ENCODE results near the gene CDH20. TPM values are rescaled to one million over a fixed set of nuclear protein-coding genes. Genes with fewer than 3 reads are reported as not detected.
"Not testable (repeated sequence)": the region's sequence is repeated elsewhere in the genome, so short reads cannot be mapped to it uniquely, and the experiment has no call there.

The CDH20 gene
- total RNA-seq, 1 experiment from 2014 or later, result not detected

DNA sequence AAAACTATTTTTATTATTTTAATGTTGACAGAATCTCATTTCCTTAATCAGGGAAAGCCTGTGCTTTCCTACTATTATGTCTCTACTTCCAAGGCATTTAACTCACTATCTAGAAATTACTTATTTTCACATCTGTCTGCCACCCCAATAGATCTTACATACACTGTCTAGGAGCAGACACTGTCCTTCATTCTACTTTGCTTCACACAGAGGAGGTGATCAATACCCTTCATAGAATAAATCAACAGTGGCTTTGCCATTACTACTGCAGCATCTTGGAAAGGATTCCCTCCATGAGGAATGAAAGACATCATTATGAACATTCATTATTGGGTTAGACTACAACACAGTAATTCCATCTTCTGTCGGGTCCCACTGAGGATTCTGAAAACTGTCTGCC, 31.7 kb downstream of the CDH20 start:
- no peak for DNase-seq (ENCODE audit: low read depth, low spot score)
- H3K4me3 ChIP-seq (ENCODE audit: low read depth in 2 of 2, low read length in 2 of 2), result no peak overlapping the region

DNA sequence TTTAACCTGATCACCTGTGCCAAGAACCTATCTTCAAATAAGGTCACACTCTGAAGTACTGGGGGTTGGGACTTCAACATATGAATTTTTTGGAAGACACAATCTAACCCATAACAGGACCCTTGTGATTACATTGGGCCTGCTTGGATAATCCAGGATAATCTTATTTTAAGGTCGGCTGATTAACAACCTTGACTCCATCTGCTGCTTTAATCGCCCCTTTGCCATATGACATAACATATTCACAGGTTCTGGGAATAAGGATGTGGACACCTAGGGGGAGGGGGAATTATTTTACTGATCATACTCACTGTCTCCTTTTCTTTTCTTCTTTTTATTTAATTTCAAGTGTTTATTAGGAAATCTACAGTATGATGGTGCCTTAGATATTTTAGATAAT, 34.8 kb downstream of the CDH20 start:
- Histone ChIP-seq H3K4me3 (ENCODE audit: low read depth in 2 of 2, low read length in 2 of 2) (no peak overlapping the region), H3K36me3 (ENCODE audit: control insufficient read depth, insufficient read depth, low read length) (no peaks in the 10 kb centered on the region), H3K27me3 (ENCODE audit: control insufficient read depth, insufficient read depth, low read length) (no peaks in the 10 kb centered on the region), H3K9me3 (ENCODE audit: control insufficient read depth, insufficient read depth, low read depth, low read length) (no peaks in the 10 kb centered on the region), H3K27ac (ENCODE audit: low read length) (no peak overlapping the region), H3K4me1 (ENCODE audit: control insufficient read depth, insufficient read depth, low read length) (no peaks in the 10 kb centered on the region)
- ATAC-seq, result no peak
- no peak for DNase-seq (ENCODE audit: low read depth, low spot score)
- in situ Hi-C loops (cut with HindIII; ENCODE audit: low pct_unique_long_range_greater_than_20kb, low sequenced_read_pairs) (no loop called here), intact Hi-C loops (cut with micrococcal nuclease; ENCODE audit: unreplicated experiment) (no loop called here)
- ChIA-PET POLR2A (no interaction called here), CTCF (no interaction called here)
- BruUV-seq (replicated peaks), result no TSS peak
- no peak for TF ChIP-seq TCF7L2 (IDR thresholded peaks at IDR 0.05; ENCODE audit: low read depth, low read length)
- no peak for TF ChIP-seq SIN3A (IDR thresholded peaks at IDR 0.05; ENCODE audit: borderline replicate concordance, insufficient read depth, low read depth, low read length)
- TF ChIP-seq POLR2AphosphoS5 (IDR thresholded peaks at IDR 0.05; ENCODE audit: low read depth, low read length), result no peak
- TF ChIP-seq, protein P1, sequence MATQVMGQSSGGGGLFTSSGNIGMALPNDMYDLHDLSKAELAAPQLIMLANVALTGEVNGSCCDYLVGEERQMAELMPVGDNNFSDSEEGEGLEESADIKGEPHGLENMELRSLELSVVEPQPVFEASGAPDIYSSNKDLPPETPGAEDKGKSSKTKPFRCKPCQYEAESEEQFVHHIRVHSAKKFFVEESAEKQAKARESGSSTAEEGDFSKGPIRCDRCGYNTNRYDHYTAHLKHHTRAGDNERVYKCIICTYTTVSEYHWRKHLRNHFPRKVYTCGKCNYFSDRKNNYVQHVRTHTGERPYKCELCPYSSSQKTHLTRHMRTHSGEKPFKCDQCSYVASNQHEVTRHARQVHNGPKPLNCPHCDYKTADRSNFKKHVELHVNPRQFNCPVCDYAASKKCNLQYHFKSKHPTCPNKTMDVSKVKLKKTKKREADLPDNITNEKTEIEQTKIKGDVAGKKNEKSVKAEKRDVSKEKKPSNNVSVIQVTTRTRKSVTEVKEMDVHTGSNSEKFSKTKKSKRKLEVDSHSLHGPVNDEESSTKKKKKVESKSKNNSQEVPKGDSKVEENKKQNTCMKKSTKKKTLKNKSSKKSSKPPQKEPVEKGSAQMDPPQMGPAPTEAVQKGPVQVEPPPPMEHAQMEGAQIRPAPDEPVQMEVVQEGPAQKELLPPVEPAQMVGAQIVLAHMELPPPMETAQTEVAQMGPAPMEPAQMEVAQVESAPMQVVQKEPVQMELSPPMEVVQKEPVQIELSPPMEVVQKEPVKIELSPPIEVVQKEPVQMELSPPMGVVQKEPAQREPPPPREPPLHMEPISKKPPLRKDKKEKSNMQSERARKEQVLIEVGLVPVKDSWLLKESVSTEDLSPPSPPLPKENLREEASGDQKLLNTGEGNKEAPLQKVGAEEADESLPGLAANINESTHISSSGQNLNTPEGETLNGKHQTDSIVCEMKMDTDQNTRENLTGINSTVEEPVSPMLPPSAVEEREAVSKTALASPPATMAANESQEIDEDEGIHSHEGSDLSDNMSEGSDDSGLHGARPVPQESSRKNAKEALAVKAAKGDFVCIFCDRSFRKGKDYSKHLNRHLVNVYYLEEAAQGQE (IDR thresholded peaks at IDR 0.05; ENCODE audit: insufficient read depth in 1 of 2, low read depth in 2 of 2, low read length in 1 of 2), result no peak
- TF ChIP-seq, protein P2, sequence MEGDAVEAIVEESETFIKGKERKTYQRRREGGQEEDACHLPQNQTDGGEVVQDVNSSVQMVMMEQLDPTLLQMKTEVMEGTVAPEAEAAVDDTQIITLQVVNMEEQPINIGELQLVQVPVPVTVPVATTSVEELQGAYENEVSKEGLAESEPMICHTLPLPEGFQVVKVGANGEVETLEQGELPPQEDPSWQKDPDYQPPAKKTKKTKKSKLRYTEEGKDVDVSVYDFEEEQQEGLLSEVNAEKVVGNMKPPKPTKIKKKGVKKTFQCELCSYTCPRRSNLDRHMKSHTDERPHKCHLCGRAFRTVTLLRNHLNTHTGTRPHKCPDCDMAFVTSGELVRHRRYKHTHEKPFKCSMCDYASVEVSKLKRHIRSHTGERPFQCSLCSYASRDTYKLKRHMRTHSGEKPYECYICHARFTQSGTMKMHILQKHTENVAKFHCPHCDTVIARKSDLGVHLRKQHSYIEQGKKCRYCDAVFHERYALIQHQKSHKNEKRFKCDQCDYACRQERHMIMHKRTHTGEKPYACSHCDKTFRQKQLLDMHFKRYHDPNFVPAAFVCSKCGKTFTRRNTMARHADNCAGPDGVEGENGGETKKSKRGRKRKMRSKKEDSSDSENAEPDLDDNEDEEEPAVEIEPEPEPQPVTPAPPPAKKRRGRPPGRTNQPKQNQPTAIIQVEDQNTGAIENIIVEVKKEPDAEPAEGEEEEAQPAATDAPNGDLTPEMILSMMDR (IDR thresholded peaks at IDR 0.05), result no peak

More for the DNA sequence above, 31.7 kb downstream of the CDH20 start:
- BruUV-seq (replicated peaks), result no TSS peak
- intact Hi-C loops (cut with micrococcal nuclease; ENCODE audit: unreplicated experiment) (no loop called here), in situ Hi-C loops (cut with HindIII; ENCODE audit: low pct_unique_long_range_greater_than_20kb, low sequenced_read_pairs) (no loop called here)
- ChIA-PET CTCF (no interaction called here), POLR2A (no interaction called here)
- ATAC-seq, result no peak
- Histone ChIP-seq H3K27ac (ENCODE audit: low read length) (no peak overlapping the region), H3K4me1 (ENCODE audit: control insufficient read depth, insufficient read depth, low read length) (no peaks in the 10 kb centered on the region), H3K9me3 (ENCODE audit: control insufficient read depth, insufficient read depth, low read depth, low read length) (no peaks in the 10 kb centered on the region), H3K27me3 (ENCODE audit: control insufficient read depth, insufficient read depth, low read length) (no peaks in the 10 kb centered on the region), H3K36me3 (ENCODE audit: control insufficient read depth, insufficient read depth, low read length) (no peaks in the 10 kb centered on the region)
- no peak for TF ChIP-seq TCF7L2 (IDR thresholded peaks at IDR 0.05; ENCODE audit: low read depth, low read length)
- TF ChIP-seq, protein P2 (IDR thresholded peaks at IDR 0.05), result no peak
- TF ChIP-seq, protein P1 (IDR thresholded peaks at IDR 0.05; ENCODE audit: insufficient read depth in 1 of 2, low read depth in 2 of 2, low read length in 1 of 2), result no peak
- TF ChIP-seq SIN3A (IDR thresholded peaks at IDR 0.05; ENCODE audit: borderline replicate concordance, insufficient read depth, low read depth, low read length), result no peak

DNA sequence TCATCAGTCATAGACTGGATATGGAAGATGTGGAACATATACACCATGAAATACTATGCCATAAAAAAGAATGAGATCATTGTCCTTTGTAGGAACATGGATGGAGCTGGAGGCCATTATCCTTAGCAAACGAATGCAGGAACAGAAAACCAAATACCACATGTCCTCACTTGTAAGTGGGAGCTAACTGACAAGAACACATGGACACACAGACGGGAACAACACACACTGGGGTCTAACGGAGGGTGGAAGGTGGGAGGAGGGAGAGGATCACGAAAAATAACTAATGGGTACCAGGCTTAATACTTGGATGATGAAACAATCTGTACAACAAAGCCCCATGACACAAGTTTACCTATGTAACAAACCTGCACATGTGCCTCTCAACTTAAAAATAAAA, 36.4 kb downstream of the CDH20 start:
- ATAC-seq; in situ Hi-C loops (cut with HindIII; ENCODE audit: low pct_unique_long_range_greater_than_20kb, low sequenced_read_pairs); intact Hi-C loops (cut with micrococcal nuclease; ENCODE audit: unreplicated experiment): not testable (repeated sequence)

More for the DNA sequence above, 36.4 kb downstream of the CDH20 start:
- H3K4me3 ChIP-seq (ENCODE audit: low read depth in 2 of 2, low read length in 2 of 2); H3K27ac ChIP-seq (ENCODE audit: low read length); CTCF ChIA-PET; H3K9me3 ChIP-seq (ENCODE audit: control insufficient read depth, insufficient read depth, low read depth, low read length); H3K27me3 ChIP-seq (ENCODE audit: control insufficient read depth, insufficient read depth, low read length); H3K36me3 ChIP-seq (ENCODE audit: control insufficient read depth, insufficient read depth, low read length); H3K4me1 ChIP-seq (ENCODE audit: control insufficient read depth, insufficient read depth, low read length); DNase-seq (ENCODE audit: low read depth, low spot score); POLR2A ChIA-PET; BruUV-seq (replicated peaks): not testable (repeated sequence)

All from Panc1 (cell line).